ENCODE results near the gene LRRFIP1.

DNA sequence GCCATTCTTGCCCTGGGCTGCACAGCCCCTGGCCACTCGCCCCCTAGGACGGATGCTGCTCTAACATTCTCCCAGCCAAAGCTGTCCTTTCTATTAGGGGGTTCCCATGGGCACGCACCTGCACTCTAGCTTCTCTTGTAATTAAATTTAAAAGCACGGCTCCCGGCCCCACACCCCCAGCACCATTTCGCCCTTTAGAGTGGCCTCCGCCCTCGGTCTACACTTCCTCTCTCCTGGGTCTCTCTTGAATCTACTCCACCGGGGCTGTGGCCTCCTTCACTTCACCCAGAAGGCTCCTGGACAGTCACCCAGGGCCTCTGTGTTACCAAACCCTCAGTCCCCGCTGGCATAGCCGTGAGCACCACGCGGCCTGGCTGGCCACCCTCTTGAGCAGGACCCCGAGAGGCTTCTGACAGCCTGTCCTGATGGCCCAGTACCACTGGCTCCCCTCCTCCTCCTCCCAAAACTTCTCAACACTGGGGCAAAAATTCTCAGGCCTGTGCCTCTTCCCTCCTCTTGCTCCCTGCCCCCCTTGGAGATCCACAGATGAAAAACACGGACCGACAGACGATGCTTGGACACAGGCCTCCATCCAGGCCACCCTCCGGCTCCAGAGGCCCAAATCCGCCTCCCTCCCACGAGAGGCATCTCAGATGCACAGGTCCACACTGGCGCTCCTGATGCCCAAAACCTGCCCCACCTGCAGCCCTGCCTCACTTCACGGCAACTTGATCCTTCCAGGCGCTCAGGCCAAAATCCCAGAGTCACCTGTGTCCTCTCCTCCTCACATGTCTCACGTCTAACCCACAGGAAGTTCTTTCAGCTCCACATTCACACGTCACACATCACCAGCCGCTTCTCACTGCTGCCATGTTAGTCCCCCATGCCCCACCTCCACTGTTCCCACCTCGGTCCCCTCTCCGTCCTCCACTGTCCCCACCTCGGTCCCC lies 29.9 kb upstream of the LRRFIP1 start:
- TF ChIP-seq, protein P1, sequence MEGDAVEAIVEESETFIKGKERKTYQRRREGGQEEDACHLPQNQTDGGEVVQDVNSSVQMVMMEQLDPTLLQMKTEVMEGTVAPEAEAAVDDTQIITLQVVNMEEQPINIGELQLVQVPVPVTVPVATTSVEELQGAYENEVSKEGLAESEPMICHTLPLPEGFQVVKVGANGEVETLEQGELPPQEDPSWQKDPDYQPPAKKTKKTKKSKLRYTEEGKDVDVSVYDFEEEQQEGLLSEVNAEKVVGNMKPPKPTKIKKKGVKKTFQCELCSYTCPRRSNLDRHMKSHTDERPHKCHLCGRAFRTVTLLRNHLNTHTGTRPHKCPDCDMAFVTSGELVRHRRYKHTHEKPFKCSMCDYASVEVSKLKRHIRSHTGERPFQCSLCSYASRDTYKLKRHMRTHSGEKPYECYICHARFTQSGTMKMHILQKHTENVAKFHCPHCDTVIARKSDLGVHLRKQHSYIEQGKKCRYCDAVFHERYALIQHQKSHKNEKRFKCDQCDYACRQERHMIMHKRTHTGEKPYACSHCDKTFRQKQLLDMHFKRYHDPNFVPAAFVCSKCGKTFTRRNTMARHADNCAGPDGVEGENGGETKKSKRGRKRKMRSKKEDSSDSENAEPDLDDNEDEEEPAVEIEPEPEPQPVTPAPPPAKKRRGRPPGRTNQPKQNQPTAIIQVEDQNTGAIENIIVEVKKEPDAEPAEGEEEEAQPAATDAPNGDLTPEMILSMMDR (IDR thresholded peaks at IDR 0.05) = no peak
- no peak for TF ChIP-seq POLR2A (IDR thresholded peaks at IDR 0.05)

All from adrenal gland (tissue), 5 donors.